ENCODE results near the gene TMCO4.
A peak's percentile ranks its signal among the peaks of the same experiment; 100 is the strongest.

TMCO4 gene

GRCh38 chr1:19695772-19696171, 103.9 kb downstream of the TMCO4 start:
- H3K27ac ChIP-seq: no peak overlapping the region
- no peak for DNase-seq (ENCODE audit: low read depth, low spot score)

- no peak overlapping the region for H3K27ac ChIP-seq
- no peak for DNase-seq (ENCODE audit: low read depth, low spot score)
These were observed 105.4 kb downstream of the TMCO4 start for GRCh38 chr1:19694298-19694697.

- H3K27ac ChIP-seq: no peak overlapping the region
- DNase-seq (ENCODE audit: low read depth, low spot score): no peak
These were observed 109.4 kb downstream of the TMCO4 start for GRCh38 chr1:19690342-19690741.

- DNase-seq (ENCODE audit: low read depth, low spot score): no peak
- no peak overlapping the region for H3K27ac ChIP-seq
These were observed 109.9 kb downstream of the TMCO4 start for GRCh38 chr1:19689856-19690255.

- H3K27ac ChIP-seq: no peak overlapping the region
- DNase-seq (ENCODE audit: low read depth, low spot score): no peak
These were observed 110.5 kb downstream of the TMCO4 start for GRCh38 chr1:19689085-19689757.

GRCh38 chr1:19688041-19688842, 111.5 kb downstream of the TMCO4 start:
- no peak for DNase-seq (ENCODE audit: low read depth, low spot score)
- no peak overlapping the region for H3K27ac ChIP-seq

GRCh38 chr1:19687414-19687813, 112.3 kb downstream of the TMCO4 start:
- H3K27ac ChIP-seq: no peak overlapping the region
- DNase-seq (ENCODE audit: low read depth, low spot score): no peak

- DNase-seq (ENCODE audit: low read depth, low spot score): no peak
- H3K27ac ChIP-seq: no peak overlapping the region
These were observed 113.7 kb downstream of the TMCO4 start for GRCh38 chr1:19685994-19686393.

- H3K27ac ChIP-seq: no peak overlapping the region
- DNase-seq (ENCODE audit: low read depth, low spot score): no peak
These were observed 115.0 kb downstream of the TMCO4 start for GRCh38 chr1:19684677-19685076.

GRCh38 chr1:19683351-19683750, 116.4 kb downstream of the TMCO4 start:
- DNase-seq (ENCODE audit: low read depth, low spot score): no peak
- no peak overlapping the region for H3K27ac ChIP-seq

- DNase-seq (ENCODE audit: low read depth, low spot score): no peak
These were observed 116.8 kb downstream of the TMCO4 start for GRCh38 chr1:19682901-19683300.

GRCh38 chr1:19682257-19682656, 117.5 kb downstream of the TMCO4 start:
- H3K27ac ChIP-seq: no peak overlapping the region
- peak; percentile 49 for DNase-seq (ENCODE audit: low read depth, low spot score)

More at GRCh38 chr1:19682901-19683300, 116.8 kb downstream of the TMCO4 start:
- no peak overlapping the region for H3K27ac ChIP-seq

- H3K27ac ChIP-seq: no peak overlapping the region
- no peak for DNase-seq (ENCODE audit: low read depth, low spot score)
These were observed 119.1 kb downstream of the TMCO4 start for GRCh38 chr1:19680644-19681043.

- H3K27ac ChIP-seq: no peak overlapping the region
- DNase-seq (ENCODE audit: low read depth, low spot score): no peak
These were observed 120.0 kb downstream of the TMCO4 start for GRCh38 chr1:19679691-19680090.

GRCh38 chr1:19678931-19679453, 120.7 kb downstream of the TMCO4 start:
- DNase-seq (ENCODE audit: low read depth, low spot score): no peak
- H3K27ac ChIP-seq: no peak overlapping the region

GRCh38 chr1:19678493-19678892, 121.2 kb downstream of the TMCO4 start:
- H3K27ac ChIP-seq: no peak overlapping the region
- no peak for DNase-seq (ENCODE audit: low read depth, low spot score)

GRCh38 chr1:19676438-19676922, 123.2 kb downstream of the TMCO4 start:
- no peak overlapping the region for H3K27ac ChIP-seq
- no peak for DNase-seq (ENCODE audit: low read depth, low spot score)

GRCh38 chr1:19675797-19676196, 123.9 kb downstream of the TMCO4 start:
- no peak overlapping the region for H3K27ac ChIP-seq
- no peak for DNase-seq (ENCODE audit: low read depth, low spot score)

- H3K27ac ChIP-seq: no peak overlapping the region
- no peak for DNase-seq (ENCODE audit: low read depth, low spot score)
These were observed 127.5 kb downstream of the TMCO4 start for GRCh38 chr1:19672237-19672636.

- no peak overlapping the region for H3K27ac ChIP-seq
- DNase-seq (ENCODE audit: low read depth, low spot score): no peak
These were observed 128.9 kb downstream of the TMCO4 start for GRCh38 chr1:19670787-19671186.

- no peak overlapping the region for H3K27ac ChIP-seq
- DNase-seq (ENCODE audit: low read depth, low spot score): no peak
These were observed 130.8 kb downstream of the TMCO4 start for GRCh38 chr1:19668888-19669287.
